ENCODE data around the gene ACAN. TPM values are rescaled to one million over a fixed set of nuclear protein-coding genes. Genes with fewer than 3 reads are reported as not detected.

Gene ACAN
- total RNA-seq, 1 experiment from 2014 or later: 1.4 TPM

DNA sequence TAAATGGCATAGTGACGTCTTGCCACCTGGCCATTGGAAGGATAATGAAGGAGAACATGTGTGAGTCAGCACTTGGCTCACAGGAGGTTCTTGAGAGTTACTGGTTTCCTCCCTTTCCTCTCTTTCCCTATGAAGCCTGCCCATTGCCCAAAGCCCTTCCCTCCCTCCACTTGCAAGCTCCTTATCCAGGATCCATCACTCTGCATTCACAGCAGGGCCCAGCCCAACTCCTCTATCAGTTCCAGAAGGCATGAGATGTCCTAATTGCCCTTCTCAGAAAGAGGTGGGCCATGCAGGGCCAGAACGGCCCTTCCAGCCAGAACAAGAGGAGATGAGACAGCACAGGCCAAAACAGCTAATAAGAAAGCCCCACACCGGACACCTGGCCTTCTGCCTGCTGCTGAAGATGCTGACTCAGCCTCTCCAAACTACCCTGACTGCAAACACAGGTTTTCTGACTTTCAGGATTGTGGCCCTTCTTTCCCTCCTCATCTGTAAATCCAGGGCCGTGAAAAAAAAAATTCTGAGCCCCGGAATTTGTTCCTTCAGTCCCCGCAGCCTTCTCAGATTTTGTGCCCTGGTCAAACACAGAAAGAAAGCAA is 62.4 kb downstream of the ACAN start:
- no peak overlapping the region for H3K27ac Mint-ChIP-seq
- CTCF ChIA-PET: no interaction called here

DNA sequence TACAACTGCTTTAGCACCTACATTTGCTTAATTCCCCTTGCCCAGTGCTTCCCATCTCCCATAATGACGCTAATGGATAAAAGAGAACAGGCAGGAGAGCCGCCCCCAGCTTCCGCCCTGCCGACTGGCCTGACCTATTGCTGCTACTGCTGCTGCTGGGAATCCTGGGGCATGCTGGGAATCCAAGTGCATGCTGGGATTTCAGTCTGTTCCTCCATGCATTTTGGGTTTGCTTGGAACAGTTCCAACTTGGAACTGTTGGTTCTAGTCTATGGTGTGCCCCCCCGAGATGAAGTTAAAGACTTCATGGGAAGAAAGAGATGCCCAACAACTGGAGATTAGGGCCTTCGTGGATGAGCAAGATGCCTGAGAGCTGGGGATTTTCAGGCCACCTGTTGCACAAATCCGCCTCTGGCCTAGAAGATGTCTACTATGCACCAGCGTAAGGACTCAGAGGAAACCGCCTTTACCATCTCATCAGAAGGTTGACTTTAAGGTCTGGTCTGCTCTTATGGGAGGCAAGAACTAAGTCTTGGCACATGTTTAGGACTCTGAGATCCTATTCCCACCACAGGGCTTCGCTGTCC is 63.2 kb downstream of the ACAN start:
- H3K9me3 Mint-ChIP-seq: peaks cover 24% of the 10 kb centered on the region
- H3K4me3 Mint-ChIP-seq: no peak overlapping the region
- CTCF ChIA-PET: no interaction called here
- H3K27ac Mint-ChIP-seq: no peak overlapping the region
- POLR2A ChIA-PET: no interaction called here
- ATAC-seq (no peak), DNase-seq (ENCODE audit: low spot score) (no peak)
- H3K27me3 Mint-ChIP-seq (ENCODE audit: low read depth): peaks cover 9% of the 10 kb centered on the region
- H3K36me3 Mint-ChIP-seq: no peaks in the 10 kb centered on the region
- H3K4me1 Mint-ChIP-seq: no peaks in the 10 kb centered on the region; the same call in 1 of the 2 replicates
- TF ChIP-seq NFE2L1 (CRISPR knock-in tag; IDR thresholded peaks at IDR 0.05) (no peak), ZNF396 (CRISPR knock-in tag; IDR thresholded peaks at IDR 0.05; ENCODE audit: borderline replicate concordance) (no peak), FOXK1 (CRISPR knock-in tag; IDR thresholded peaks at IDR 0.05) (no peak), GABPB1 (CRISPR knock-in tag; IDR thresholded peaks at IDR 0.05) (no peak), JAZF1 (CRISPR knock-in tag; IDR thresholded peaks at IDR 0.05) (no peak), MYBL2 (CRISPR knock-in tag; IDR thresholded peaks at IDR 0.05) (no peak), SP1 (CRISPR knock-in tag; conservative IDR thresholded peaks at IDR 0.05) (no peak), NR1H2 (CRISPR knock-in tag; IDR thresholded peaks at IDR 0.05) (no peak), SMAD4 (CRISPR knock-in tag; IDR thresholded peaks at IDR 0.05) (no peak)
- TF ChIP-seq, protein P1, sequence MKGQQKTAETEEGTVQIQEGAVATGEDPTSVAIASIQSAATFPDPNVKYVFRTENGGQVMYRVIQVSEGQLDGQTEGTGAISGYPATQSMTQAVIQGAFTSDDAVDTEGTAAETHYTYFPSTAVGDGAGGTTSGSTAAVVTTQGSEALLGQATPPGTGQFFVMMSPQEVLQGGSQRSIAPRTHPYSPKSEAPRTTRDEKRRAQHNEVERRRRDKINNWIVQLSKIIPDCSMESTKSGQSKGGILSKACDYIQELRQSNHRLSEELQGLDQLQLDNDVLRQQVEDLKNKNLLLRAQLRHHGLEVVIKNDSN (CRISPR knock-in tag; IDR thresholded peaks at IDR 0.05): no peak
- TF ChIP-seq, protein P2, sequence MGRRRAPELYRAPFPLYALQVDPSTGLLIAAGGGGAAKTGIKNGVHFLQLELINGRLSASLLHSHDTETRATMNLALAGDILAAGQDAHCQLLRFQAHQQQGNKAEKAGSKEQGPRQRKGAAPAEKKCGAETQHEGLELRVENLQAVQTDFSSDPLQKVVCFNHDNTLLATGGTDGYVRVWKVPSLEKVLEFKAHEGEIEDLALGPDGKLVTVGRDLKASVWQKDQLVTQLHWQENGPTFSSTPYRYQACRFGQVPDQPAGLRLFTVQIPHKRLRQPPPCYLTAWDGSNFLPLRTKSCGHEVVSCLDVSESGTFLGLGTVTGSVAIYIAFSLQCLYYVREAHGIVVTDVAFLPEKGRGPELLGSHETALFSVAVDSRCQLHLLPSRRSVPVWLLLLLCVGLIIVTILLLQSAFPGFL (CRISPR knock-in tag; IDR thresholded peaks at IDR 0.05; ENCODE audit: borderline replicate concordance): no peak
- TF ChIP-seq, protein P3, sequence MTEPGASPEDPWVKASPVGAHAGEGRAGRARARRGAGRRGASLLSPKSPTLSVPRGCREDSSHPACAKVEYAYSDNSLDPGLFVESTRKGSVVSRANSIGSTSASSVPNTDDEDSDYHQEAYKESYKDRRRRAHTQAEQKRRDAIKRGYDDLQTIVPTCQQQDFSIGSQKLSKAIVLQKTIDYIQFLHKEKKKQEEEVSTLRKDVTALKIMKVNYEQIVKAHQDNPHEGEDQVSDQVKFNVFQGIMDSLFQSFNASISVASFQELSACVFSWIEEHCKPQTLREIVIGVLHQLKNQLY (CRISPR knock-in tag; IDR thresholded peaks at IDR 0.05): no peak
- TF ChIP-seq, protein P4, sequence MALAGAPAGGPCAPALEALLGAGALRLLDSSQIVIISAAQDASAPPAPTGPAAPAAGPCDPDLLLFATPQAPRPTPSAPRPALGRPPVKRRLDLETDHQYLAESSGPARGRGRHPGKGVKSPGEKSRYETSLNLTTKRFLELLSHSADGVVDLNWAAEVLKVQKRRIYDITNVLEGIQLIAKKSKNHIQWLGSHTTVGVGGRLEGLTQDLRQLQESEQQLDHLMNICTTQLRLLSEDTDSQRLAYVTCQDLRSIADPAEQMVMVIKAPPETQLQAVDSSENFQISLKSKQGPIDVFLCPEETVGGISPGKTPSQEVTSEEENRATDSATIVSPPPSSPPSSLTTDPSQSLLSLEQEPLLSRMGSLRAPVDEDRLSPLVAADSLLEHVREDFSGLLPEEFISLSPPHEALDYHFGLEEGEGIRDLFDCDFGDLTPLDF (CRISPR knock-in tag; IDR thresholded peaks at IDR 0.05): no peak
- TF ChIP-seq, protein P5, sequence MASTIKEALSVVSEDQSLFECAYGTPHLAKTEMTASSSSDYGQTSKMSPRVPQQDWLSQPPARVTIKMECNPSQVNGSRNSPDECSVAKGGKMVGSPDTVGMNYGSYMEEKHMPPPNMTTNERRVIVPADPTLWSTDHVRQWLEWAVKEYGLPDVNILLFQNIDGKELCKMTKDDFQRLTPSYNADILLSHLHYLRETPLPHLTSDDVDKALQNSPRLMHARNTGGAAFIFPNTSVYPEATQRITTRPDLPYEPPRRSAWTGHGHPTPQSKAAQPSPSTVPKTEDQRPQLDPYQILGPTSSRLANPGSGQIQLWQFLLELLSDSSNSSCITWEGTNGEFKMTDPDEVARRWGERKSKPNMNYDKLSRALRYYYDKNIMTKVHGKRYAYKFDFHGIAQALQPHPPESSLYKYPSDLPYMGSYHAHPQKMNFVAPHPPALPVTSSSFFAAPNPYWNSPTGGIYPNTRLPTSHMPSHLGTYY (CRISPR knock-in tag; IDR thresholded peaks at IDR 0.05): no peak
- TF ChIP-seq, protein P6, sequence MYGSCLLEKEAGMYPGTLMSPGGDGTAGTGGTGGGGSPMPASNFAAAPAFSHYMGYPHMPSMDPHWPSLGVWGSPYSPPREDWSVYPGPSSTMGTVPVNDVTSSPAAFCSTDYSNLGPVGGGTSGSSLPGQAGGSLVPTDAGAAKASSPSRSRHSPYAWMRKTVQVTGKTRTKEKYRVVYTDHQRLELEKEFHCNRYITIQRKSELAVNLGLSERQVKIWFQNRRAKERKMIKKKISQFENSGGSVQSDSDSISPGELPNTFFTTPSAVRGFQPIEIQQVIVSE (CRISPR knock-in tag; IDR thresholded peaks at IDR 0.05; ENCODE audit: borderline replicate concordance): no peak

More for the DNA sequence above, 62.4 kb downstream of the ACAN start:
- H3K4me3 Mint-ChIP-seq: no peak overlapping the region
- peaks cover 9% of the 10 kb centered on the region for H3K27me3 Mint-ChIP-seq (ENCODE audit: low read depth)
- peaks cover 24% of the 10 kb centered on the region for H3K9me3 Mint-ChIP-seq
- POLR2A ChIA-PET: interaction anchor here (0.5 kb wide), 1 partner anchor 115 kb away, joined by 4 read pairs; no protein-coding TSS in a partner anchor
- H3K36me3 Mint-ChIP-seq: no peaks in the 10 kb centered on the region
- ATAC-seq (no peak; the same call in 1 of the 2 replicates), DNase-seq (ENCODE audit: low spot score) (no peak)
- no peak for TF ChIP-seq TCF7 (CRISPR knock-in tag; IDR thresholded peaks at IDR 0.05; ENCODE audit: low read depth)
- TF ChIP-seq, protein P7, sequence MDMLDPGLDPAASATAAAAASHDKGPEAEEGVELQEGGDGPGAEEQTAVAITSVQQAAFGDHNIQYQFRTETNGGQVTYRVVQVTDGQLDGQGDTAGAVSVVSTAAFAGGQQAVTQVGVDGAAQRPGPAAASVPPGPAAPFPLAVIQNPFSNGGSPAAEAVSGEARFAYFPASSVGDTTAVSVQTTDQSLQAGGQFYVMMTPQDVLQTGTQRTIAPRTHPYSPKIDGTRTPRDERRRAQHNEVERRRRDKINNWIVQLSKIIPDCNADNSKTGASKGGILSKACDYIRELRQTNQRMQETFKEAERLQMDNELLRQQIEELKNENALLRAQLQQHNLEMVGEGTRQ (CRISPR knock-in tag; IDR thresholded peaks at IDR 0.05): no peak
- no peak for TF ChIP-seq SP1 (CRISPR knock-in tag; conservative IDR thresholded peaks at IDR 0.05)
- TF ChIP-seq, protein P8, sequence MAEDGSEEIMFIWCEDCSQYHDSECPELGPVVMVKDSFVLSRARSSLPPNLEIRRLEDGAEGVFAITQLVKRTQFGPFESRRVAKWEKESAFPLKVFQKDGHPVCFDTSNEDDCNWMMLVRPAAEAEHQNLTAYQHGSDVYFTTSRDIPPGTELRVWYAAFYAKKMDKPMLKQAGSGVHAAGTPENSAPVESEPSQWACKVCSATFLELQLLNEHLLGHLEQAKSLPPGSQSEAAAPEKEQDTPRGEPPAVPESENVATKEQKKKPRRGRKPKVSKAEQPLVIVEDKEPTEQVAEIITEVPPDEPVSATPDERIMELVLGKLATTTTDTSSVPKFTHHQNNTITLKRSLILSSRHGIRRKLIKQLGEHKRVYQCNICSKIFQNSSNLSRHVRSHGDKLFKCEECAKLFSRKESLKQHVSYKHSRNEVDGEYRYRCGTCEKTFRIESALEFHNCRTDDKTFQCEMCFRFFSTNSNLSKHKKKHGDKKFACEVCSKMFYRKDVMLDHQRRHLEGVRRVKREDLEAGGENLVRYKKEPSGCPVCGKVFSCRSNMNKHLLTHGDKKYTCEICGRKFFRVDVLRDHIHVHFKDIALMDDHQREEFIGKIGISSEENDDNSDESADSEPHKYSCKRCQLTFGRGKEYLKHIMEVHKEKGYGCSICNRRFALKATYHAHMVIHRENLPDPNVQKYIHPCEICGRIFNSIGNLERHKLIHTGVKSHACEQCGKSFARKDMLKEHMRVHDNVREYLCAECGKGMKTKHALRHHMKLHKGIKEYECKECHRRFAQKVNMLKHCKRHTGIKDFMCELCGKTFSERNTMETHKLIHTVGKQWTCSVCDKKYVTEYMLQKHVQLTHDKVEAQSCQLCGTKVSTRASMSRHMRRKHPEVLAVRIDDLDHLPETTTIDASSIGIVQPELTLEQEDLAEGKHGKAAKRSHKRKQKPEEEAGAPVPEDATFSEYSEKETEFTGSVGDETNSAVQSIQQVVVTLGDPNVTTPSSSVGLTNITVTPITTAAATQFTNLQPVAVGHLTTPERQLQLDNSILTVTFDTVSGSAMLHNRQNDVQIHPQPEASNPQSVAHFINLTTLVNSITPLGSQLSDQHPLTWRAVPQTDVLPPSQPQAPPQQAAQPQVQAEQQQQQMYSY (CRISPR knock-in tag; IDR thresholded peaks at IDR 0.05): no peak
- TF ChIP-seq ZNF263 (CRISPR knock-in tag; IDR thresholded peaks at IDR 0.05; ENCODE audit: low read depth): no peak
- TF ChIP-seq FOXP1 (CRISPR knock-in tag; IDR thresholded peaks at IDR 0.05; ENCODE audit: borderline replicate concordance): no peak
- no peak for TF ChIP-seq ETV6 (CRISPR knock-in tag; IDR thresholded peaks at IDR 0.05)
- no peak for TF ChIP-seq SMAD3 (CRISPR knock-in tag; IDR thresholded peaks at IDR 0.05; ENCODE audit: borderline replicate concordance)
- TF ChIP-seq ZNF138 (CRISPR knock-in tag; conservative IDR thresholded peaks at IDR 0.05): no peak
- TF ChIP-seq MYBL2 (CRISPR knock-in tag; IDR thresholded peaks at IDR 0.05): no peak
- TF ChIP-seq, protein P1 (CRISPR knock-in tag; IDR thresholded peaks at IDR 0.05): no peak
- TF ChIP-seq EMX1 (CRISPR knock-in tag; IDR thresholded peaks at IDR 0.05): no peak
- no peak for TF ChIP-seq TEAD4 (CRISPR knock-in tag; IDR thresholded peaks at IDR 0.05)
- no peaks in the 10 kb centered on the region; the same call in 1 of the 2 replicates for H3K4me1 Mint-ChIP-seq

Data from WTC11 (cell line).